Measurements from ENCODE around the gene NLRP11. TPM values are rescaled to one million over a fixed set of nuclear protein-coding genes. Genes with fewer than 3 reads are reported as not detected.
"Not testable (repeated sequence)": the region's sequence is repeated elsewhere in the genome, so short reads cannot be mapped to it uniquely, and the experiment has no call there.

The NLRP11 gene
- total RNA-seq, 4 donors from 2014 or later, result not detected

DNA sequence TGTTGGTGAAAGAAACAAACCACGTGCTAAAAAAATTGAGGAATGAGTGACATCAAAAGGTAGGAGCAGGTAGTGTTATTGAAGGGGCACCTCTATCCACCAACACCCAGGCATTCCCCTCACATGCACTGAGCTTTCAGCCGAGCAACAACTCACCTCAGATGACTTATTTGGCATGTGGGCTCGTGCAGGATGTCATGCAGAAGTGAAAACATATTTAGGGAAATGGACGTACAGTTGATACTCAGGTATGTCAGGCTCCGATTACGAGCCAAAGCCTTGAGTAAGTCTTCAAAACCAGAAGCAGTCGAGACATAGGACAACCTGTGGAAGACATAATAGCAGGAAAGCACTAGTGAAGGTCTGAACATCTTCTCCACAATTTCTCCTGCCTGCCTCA, 30.4 kb downstream of the NLRP11 start:
- TF ChIP-seq, protein P1, sequence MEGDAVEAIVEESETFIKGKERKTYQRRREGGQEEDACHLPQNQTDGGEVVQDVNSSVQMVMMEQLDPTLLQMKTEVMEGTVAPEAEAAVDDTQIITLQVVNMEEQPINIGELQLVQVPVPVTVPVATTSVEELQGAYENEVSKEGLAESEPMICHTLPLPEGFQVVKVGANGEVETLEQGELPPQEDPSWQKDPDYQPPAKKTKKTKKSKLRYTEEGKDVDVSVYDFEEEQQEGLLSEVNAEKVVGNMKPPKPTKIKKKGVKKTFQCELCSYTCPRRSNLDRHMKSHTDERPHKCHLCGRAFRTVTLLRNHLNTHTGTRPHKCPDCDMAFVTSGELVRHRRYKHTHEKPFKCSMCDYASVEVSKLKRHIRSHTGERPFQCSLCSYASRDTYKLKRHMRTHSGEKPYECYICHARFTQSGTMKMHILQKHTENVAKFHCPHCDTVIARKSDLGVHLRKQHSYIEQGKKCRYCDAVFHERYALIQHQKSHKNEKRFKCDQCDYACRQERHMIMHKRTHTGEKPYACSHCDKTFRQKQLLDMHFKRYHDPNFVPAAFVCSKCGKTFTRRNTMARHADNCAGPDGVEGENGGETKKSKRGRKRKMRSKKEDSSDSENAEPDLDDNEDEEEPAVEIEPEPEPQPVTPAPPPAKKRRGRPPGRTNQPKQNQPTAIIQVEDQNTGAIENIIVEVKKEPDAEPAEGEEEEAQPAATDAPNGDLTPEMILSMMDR (IDR thresholded peaks at IDR 0.05), result no peak
- DNase-seq (ENCODE audit: low spot score), result no peak
- no peak for ATAC-seq (ENCODE audit: low FRiP score)

DNA sequence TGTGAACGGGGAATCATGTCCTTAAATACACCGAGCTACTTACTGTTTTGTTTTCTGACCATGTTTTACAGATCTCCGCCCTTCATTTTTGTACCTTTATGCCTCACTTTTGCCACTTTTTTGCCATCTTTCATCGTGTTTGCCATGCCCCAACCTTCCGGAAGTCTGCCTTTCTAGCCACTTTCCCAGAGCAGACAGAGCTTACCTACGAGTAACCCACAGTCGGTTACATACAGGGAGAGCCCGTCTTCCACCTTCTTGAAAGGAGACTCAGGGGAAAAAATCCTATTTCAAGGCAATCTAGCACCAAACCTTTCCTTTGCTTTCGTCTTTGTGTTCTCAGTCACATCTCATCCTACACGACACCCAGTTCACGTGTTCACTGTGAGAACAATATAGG, 36.8 kb downstream of the NLRP11 start:
- DNase-seq (ENCODE audit: low spot score) (no peak), ATAC-seq (ENCODE audit: low FRiP score) (no peak)
- TF ChIP-seq, protein P1 (IDR thresholded peaks at IDR 0.05), result no peak

DNA sequence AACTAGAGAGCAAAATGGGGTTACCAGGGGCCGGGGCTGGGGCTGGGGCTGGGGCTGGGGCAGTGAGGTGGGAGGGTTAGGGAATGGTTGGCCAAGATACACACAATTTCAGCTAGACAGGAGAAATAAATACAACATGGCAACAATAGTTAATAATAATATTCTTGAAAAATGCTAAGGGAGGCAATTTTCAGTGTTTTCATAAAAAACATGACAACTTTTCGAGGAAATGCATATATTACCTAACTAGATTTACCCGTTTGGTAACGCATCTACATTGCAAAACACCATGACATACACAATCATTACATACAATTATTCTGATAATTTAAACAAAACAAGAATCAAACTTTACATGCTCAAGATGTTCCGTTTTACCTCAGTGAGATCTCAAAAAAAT, 50.7 kb downstream of the NLRP11 start:
- DNase-seq (ENCODE audit: low spot score), result no peak
- TF ChIP-seq, protein P1 (IDR thresholded peaks at IDR 0.05), result no peak
- ATAC-seq (ENCODE audit: low FRiP score), result no peak

DNA sequence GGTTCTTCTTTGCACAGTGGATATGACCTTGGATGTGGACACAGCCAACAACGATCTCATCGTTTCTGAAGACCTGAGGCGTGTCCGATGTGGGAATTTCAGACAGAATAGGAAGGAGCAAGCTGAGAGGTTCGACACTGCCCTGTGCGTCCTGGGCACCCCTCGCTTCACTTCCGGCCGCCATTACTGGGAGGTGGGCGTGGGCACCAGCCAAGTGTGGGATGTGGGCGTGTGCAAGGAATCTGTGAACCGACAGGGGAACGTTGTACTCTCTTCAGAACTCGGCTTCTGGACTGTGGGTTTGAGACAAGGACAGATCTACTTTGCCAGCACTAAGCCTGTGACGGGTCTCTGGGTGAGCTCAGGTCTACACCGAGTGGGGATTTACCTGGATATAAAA, 53.5 kb downstream of the NLRP11 start:
- ATAC-seq (ENCODE audit: low FRiP score), result no peak
- TF ChIP-seq, protein P1 (IDR thresholded peaks at IDR 0.05), result no peak
- no peak for DNase-seq (ENCODE audit: low spot score)

DNA sequence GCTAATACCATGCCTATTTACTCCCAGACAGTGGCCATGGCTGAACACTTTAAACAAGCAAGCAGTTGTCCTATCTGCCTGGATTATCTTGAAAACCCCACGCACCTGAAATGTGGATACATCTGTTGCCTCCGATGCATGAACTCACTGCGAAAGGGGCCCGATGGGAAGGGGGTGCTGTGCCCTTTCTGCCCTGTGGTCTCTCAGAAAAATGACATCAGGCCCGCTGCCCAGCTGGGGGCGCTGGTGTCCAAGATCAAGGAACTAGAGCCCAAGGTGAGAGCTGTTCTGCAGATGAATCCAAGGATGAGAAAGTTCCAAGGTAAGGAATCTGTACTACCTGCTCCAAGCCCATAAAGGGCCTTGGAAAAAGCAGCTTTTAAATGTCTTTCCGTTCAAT, 54.3 kb downstream of the NLRP11 start:
- DNase-seq (ENCODE audit: low spot score) (no peak), ATAC-seq (ENCODE audit: low FRiP score) (no peak)
- TF ChIP-seq, protein P1 (IDR thresholded peaks at IDR 0.05), result no peak

DNA sequence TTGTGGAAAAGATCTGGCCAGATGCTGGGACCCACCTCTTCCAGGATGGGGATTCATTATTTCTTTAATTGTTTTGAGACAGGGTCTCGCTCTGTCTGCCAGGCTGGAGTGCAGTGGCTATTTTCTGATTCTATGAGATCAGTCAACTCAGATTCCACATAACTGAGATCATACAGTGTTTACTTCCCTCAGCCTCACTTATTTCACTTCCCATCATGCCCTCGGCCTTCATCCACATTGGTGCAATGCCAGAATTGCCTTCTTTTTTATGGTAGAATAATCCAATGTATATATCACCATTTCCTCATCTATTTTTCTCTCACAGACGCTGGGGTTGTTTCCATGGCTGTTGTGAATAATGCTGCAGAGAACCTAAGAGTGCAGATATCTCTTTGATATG, 62.2 kb downstream of the NLRP11 start:
- ATAC-seq (ENCODE audit: low FRiP score); DNase-seq (ENCODE audit: low spot score): not testable (repeated sequence)

DNA sequence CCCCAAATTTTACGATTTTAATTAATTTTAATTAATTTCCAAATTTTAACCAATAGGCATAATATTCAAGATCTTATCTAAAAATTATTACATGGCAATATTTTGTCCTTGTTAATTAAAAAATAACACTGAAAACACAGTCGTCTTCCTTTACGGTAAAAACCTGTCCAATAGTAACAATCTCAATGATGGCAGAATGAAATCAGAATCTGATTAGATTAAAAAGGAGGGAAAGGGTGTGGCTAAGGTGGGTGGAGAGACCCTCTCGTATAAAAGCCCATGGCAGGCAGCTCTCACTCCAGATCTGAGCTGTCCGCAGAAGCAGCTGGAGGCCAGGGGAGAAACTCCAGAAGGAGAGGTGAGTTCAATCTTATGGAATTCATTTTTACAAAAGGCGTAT, 63.0 kb downstream of the NLRP11 start, which contains the start of gene RFPL4AL1:
Gene RFPL4AL1, plus strand, starts transcription at position 301 of the 400 bp plus-strand sequence. CDS start 2,687 bp downstream, outside the sequence.
- not testable (repeated sequence) for DNase-seq (ENCODE audit: low spot score); ATAC-seq (ENCODE audit: low FRiP score)

DNA sequence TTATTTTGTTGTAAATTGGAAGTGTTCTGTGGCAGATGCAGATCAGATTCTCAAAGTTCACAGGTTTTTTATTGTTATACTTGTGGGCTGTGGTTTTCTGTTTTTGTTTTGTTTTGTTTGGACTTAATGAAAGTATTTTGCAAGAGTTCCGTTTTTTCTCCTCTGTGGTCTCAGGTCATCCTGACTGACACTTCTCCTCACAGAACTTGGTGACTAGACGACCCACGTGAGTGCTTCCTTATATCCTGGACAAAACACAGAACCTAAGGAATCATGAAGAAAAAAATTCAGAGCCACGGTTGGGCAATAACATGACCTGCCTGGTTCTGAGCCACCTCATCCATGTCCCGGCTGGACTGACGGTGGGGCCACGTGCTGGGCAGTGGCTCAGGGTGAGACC, 65.3 kb downstream of the NLRP11 start:
- DNase-seq (ENCODE audit: low spot score), result no peak
- no peak for ATAC-seq (ENCODE audit: low FRiP score)
- TF ChIP-seq, protein P1 (IDR thresholded peaks at IDR 0.05), result no peak

DNA sequence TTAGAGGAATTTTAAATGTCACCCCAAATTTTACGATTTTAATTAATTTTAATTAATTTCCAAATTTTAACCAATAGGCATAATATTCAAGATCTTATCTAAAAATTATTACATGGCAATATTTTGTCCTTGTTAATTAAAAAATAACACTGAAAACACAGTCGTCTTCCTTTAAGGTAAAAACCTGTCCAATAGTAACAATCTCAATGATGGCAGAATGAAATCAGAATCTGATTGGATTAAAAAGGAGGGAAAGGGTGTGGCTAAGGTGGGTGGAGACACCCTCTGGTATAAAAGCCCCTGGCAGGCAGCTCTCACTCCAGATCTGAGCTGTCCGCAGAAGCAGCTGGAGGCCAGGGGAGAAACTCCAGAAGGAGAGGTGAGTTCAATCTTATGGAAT, 73.0 kb downstream of the NLRP11 start, which contains the start of gene RFPL4A:
Gene RFPL4A, plus strand, starts transcription at position 301 of the 400 bp plus-strand sequence. CDS start 2,704 bp downstream, outside the sequence.
- DNase-seq (ENCODE audit: low spot score); ATAC-seq (ENCODE audit: low FRiP score): not testable (repeated sequence)

DNA sequence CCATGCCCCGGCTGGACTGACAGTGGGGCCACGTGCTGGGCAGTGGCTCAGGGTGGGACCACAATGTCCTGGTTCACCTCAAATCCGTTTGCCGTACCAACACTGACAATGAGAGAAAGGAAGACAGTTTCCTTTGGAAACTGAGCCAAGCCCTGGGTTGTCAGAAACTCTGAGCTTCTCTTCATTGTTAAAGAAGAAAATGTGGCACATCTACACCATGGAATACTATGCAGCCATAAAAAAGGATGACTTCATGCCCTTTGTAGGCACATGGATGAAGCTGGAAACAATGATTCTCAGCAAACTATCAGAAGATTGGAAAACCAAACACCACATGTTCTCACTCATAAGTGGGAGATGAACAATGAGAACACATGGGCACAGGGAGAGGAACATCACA, 75.0 kb downstream of the NLRP11 start:
- not testable (repeated sequence) for DNase-seq (ENCODE audit: low spot score); ATAC-seq (ENCODE audit: low FRiP score)

Measured in omental fat pad (tissue), 4 donors.